HG03457 (cell line): ENCODE measurements around the gene PPARD.
"Not testable (repeated sequence)": the region's sequence is repeated elsewhere in the genome, so short reads cannot be mapped to it uniquely, and the experiment has no call there.

Experiments
- ATAC-seq: cut with Tn5 transposase; IDR thresholded peaks from one replicate; pipeline ENCODE4 v1.9.1; 2021; ENCODE audit warnings: moderate number of reproducible peaks; ENCODE audit not compliant: unreplicated experiment

The PPARD gene

DNA sequence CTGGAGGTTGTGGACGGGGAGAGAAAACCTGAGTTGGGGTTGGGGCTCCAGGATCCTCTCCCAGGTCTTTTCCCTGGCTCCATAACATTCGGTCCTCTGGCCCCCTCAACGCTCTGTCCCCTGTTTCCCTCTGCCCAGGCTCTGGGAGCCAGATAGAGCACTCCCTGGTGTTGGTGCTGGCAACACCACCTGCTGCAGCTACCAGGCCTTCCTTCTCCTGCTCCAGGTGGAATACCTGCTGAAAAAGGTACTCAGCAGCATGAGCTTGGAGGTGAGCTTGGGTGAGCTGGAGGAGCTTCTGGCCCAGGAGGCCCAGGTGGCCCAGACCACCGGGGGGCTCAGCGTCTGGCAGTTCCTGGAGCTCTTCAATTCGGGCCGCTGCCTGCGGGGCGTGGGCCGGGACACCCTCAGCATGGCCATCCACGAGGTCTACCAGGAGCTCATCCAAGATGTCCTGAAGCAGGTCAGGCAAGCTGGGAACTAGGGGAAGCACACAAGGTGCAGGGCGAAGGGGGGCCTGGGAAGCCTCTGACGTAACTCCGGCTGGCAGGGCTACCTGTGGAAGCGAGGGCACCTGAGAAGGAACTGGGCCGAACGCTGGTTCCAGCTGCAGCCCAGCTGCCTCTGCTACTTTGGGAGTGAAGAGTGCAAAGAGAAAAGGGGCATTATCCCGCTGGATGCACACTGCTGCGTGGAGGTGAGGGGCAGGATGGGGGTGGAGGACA, 30.1 kb upstream of the PPARD start:
- no peak for ATAC-seq

- ATAC-seq = no peak
Observed at GRCh38 chr6:35312807-35313206, 29.6 kb upstream of the PPARD start.

- no peak for ATAC-seq
Observed at GRCh38 chr6:35317483-35318195, 24.7 kb upstream of the PPARD start.

- ATAC-seq = no peak
Observed at GRCh38 chr6:35318196-35319171, 23.9 kb upstream of the PPARD start.

DNA sequence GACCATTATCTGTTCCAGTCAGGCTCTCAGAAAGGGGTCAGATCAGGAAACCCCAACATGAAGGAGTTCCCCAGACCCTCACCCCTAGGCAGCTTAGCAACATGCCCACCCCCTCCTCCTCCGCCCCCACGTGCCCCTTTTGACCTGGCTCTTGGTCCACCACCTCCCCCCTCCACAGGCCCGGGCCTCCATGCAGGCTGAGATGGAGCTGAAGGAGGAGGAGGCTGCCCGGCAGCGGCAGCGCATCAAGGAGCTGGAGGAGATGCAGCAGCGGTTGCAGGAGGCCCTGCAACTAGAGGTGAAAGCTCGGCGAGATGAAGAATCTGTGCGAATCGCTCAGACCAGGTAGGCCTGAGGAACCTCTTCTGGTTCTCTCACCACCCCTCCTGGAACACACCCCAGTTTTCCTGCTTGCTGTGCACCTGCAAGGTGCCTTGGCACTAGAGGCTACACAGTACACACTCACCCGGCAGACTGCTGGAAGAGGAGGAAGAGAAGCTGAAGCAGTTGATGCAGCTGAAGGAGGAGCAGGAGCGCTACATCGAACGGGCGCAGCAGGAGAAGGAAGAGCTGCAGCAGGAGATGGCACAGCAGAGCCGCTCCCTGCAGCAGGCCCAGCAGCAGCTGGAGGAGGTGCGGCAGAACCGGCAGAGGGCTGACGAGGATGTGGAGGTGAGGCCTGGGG, 22.9 kb upstream of the PPARD start:
- no peak for ATAC-seq

DNA sequence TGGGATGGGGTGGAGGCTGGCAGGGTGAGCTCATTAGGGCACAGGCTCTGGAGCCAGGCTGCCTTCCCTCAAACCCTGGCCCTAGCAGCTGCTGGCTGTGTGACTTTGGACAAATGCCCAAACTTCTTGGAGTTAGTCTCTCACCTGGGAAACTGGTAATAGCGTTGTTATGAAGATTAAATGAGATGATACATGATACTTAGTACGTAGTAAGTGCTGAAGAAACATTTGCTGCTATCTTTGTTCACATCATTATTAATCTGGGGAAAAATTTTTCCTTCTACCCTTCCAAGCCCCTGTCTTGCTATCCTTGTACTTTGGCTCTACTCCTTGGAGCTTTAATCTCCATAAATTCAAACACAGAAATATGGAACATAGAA, 22.3 kb upstream of the PPARD start:
- no peak for ATAC-seq

GRCh38 chr6:35321091-35321490, 21.3 kb upstream of the PPARD start:
- no peak for ATAC-seq

- ATAC-seq = no peak
Observed at GRCh38 chr6:35327349-35328027, 14.9 kb upstream of the PPARD start.

GRCh38 chr6:35328108-35328723, 14.1 kb upstream of the PPARD start:
- ATAC-seq = no peak

DNA sequence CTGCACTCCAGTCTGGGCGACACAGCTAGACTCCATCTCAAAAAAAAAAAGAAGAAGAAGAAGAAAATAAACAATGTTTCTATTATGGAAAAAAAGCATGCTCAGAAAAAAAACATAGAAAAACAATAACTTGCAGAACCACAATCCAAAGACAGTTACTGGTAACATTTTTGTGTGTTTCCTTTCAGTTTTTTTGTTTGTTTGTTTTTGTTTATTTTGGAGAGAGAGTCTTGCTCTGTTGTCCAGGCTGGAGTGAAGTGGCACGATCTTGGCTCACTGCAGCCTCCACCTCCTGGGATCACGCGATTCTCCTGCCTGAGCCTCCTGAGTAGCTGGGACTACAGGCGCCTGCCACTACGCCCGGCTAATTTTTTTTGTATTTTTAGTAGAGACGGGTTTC, 13.4 kb upstream of the PPARD start:
- not testable (repeated sequence) for ATAC-seq

DNA sequence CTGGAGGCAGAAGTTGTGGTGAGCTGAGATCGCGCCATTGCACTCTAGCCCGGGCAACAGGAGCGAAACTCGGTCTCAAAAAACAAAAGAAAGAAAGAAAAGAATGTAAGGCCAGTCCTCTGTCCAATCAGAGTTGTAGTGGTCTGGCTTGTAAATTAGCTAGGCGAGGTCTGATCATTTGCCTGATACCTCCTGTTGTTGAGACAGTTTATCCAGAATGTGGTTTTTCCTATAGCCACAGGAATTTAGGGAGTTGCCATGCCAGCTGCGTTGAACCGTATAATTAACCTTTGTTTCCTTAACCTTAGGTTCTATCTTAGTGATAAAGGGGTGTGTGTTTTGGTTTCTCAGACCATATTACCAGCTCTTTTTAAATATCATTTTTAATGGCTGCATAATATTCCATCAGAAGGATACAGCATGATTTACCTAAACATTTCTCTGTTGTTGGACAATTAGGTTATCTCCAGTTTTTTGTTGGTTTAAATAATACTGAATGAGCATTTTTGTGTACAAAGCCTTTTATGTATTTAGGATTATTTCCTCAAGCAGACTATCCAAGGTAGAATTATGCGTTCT, 11.7 kb upstream of the PPARD start:
- no peak for ATAC-seq

- not testable (repeated sequence) for ATAC-seq
Observed at GRCh38 chr6:35332074-35332887, 10.1 kb upstream of the PPARD start.

DNA sequence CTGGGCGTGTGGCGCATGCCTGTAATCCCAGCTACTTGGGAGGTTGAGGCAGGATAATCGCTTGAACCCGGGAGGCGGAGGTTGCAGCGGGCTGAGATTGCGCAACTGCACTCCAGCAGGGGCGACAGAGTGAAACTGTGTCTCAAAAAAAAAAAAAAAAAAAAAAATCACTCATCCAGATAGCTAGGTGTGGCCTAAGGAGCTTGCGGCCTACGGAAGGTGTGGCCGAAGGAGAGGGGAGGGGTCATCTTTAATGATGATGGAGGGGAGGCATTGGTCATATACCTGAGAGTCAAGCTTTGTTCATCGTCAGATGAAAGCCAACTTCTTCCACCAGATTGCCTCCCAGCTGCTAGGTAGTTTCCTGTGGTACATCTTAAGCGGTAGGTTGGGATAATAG, 801 bp upstream of the PPARD start:
- no peak for ATAC-seq

DNA sequence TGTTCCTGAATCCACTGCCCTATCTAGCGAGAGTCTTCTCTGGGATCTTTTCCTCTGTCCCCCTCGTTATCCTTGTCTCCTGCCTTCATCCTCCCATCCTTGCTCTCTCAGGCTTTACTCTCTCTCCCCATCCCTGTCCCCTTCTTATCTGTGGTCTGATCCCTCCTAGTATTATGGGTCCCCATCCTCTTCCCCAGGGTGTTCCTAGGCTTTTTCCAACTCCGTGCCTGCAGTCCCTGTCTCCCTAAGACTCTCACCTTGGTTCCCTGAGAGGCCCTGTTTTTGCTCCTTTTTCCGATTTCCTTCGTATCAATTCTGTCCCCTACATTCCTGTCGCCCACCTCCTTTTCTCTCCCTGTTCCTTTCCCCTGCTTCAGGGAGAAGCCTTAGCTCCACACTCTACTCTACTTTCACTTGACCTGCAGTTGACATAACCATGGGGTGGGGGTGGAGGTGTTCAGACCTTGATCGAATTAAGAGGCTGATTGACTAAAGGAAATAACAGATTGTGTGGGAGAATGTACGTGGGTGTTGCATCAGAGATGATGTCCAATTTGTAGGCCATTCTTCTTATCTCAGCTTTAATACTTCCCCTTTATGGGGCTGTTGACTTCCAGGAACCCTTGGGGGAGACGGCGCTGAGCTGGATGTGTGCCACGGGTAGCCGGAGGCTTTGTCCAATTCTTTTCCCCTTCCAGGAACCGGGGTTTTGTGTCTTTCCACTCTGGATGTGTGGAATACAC, 905 bp downstream of the PPARD start:
- no peak for ATAC-seq

- no peak for ATAC-seq
Observed at GRCh38 chr6:35343835-35344550, 1.6 kb downstream of the PPARD start.

DNA sequence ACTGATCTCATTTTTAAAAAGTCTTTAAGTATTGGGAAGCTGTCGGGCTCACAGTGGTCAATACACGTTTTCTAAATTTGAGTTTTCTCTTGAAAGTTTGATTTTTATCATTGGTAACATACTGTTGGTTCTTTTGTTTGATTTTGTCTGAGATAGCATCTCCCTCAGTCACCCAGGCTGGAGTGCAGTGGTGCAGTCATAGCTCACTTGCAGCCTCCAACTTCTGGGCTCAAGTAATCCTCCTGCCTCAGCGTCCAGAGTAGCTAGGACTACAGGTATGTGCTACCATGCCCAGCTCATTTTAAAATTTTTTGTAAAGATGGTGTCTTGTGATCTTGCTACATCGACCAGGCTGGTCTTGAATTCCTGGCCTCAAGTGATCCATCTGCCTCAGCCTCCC, 9.1 kb downstream of the PPARD start:
- no peak for ATAC-seq

DNA sequence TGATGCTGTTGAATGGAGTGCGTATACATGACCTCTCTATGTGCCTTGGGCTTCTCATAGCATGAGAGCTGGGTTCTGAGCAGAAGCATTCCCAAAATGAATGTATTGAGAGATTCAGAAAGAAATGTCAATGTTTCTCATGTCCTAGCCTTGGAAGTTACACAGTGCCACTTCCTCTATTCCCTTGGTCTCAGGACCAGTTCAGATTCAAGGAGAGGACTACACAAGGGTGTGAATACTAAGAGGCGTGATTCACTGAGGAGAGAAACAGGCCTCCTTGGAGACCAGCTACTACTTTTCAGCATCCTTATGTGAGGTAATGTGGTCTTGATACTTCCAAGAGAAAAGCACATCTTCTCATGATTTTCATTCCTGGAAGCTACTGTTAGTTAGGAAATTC, 10.4 kb downstream of the PPARD start:
- ATAC-seq = no peak
